Stimulated activated CD8-positive, alpha-beta memory T cell treated with anti-CD3 and anti-CD28 coated beads, Interleukin-2, amount 100 ng/mL, for 1 hour (primary cell): Measurements from ENCODE around the gene SCN8A.
A peak's percentile ranks its signal among the peaks of the same experiment; 100 is the strongest.
"Not testable (repeated sequence)": the region's sequence is repeated elsewhere in the genome, so short reads cannot be mapped to it uniquely, and the experiment has no call there.

ENCODE experiments used
- DNase-seq, 2 donors: peaks; one replicate each; pipeline ENCODE4 v3.0.0-alpha.2; 2020; ENCODE audit warnings: low read depth in 2 of 2

SCN8A gene

GRCh38 chr12:51814311-51815088 lies 223.5 kb downstream of the SCN8A start:
- DNase-seq, result peak; percentile 37 to 42

- DNase-seq, result no peak
These were observed 224.5 kb downstream of the SCN8A start for GRCh38 chr12:51815571-51815970.

- no peak for DNase-seq
These were observed 226.3 kb downstream of the SCN8A start for GRCh38 chr12:51817027-51817953.

GRCh38 chr12:51818086-51818485 lies 227.1 kb downstream of the SCN8A start:
- no peak for DNase-seq

- DNase-seq, result no peak
These were observed 227.7 kb downstream of the SCN8A start for GRCh38 chr12:51818566-51819300.

GRCh38 chr12:51819736-51820525 lies 228.9 kb downstream of the SCN8A start:
- no peak for DNase-seq

- peak; percentile 64 to 69 for DNase-seq
These were observed 229.8 kb downstream of the SCN8A start for GRCh38 chr12:51820526-51821439.

- peak in 1 of 2 donors; percentile 0 for DNase-seq
These were observed 230.6 kb downstream of the SCN8A start for GRCh38 chr12:51821440-51822260.

GRCh38 chr12:51822261-51822616 lies 231.2 kb downstream of the SCN8A start:
- no peak for DNase-seq

GRCh38 chr12:51822956-51823355 lies 231.9 kb downstream of the SCN8A start:
- DNase-seq, result no peak

GRCh38 chr12:51823875-51824565 lies 233.0 kb downstream of the SCN8A start:
- no peak for DNase-seq

GRCh38 chr12:51825216-51825615 lies 234.2 kb downstream of the SCN8A start:
- no peak for DNase-seq

GRCh38 chr12:51826881-51827280 lies 235.8 kb downstream of the SCN8A start:
- no peak for DNase-seq

GRCh38 chr12:51827925-51828818 lies 237.1 kb downstream of the SCN8A start:
- DNase-seq, result no peak

- no peak for DNase-seq
These were observed 238.0 kb downstream of the SCN8A start for GRCh38 chr12:51829011-51829481.

- no peak for DNase-seq
These were observed 238.6 kb downstream of the SCN8A start for GRCh38 chr12:51829641-51830040.

GRCh38 chr12:51831817-51832216 lies 240.8 kb downstream of the SCN8A start:
- DNase-seq, result not testable (repeated sequence)
